HUES64 (cell line): Measurements from ENCODE around the gene CAMKMT.

Source experiments
- H3K27ac ChIP-seq: 2 replicates; pipeline ENCODE4 v1.7.0; 2013; ENCODE audit warnings: low read depth, low read length, inconsistent platforms
- H3K27me3 ChIP-seq: 2 replicates; pipeline ENCODE4 v1.6.1; 2013; ENCODE audit warnings: mild to moderate bottlenecking, low read length; ENCODE audit not compliant: insufficient read depth
- H3K36me3 ChIP-seq: 2 replicates; pipeline ENCODE4 v1.6.1; 2013; ENCODE audit warnings: mild to moderate bottlenecking, low read length; ENCODE audit not compliant: insufficient read depth
- H3K4me1 ChIP-seq: 2 replicates; pipeline ENCODE4 v1.6.1; 2013; ENCODE audit warnings: mild to moderate bottlenecking, low read length, moderate library complexity; ENCODE audit not compliant: insufficient read depth
- H3K4me3 ChIP-seq: 2 replicates; pipeline ENCODE4 v1.5.1; 2013; ENCODE audit warnings: mild to moderate bottlenecking, low read length, moderate library complexity
- H3K9ac ChIP-seq: 2 replicates; pipeline ENCODE4 v1.6.1; 2013; ENCODE audit warnings: mild to moderate bottlenecking, low read depth, low read length
- H3K9me3 ChIP-seq: 2 replicates; pipeline ENCODE4 v1.6.1; 2013; ENCODE audit warnings: low read depth, low read length; ENCODE audit not compliant: insufficient read depth
- WGBS: fragments of 150-250, 120-280 bp; methylation state at CpG from one replicate; pipeline ENCODE4 v1.1.7; 2013; ENCODE audit warnings: missing lambda C conversion rate; 5-methylcytosine and 5-hydroxymethylcytosine counted together

Gene CAMKMT

DNA sequence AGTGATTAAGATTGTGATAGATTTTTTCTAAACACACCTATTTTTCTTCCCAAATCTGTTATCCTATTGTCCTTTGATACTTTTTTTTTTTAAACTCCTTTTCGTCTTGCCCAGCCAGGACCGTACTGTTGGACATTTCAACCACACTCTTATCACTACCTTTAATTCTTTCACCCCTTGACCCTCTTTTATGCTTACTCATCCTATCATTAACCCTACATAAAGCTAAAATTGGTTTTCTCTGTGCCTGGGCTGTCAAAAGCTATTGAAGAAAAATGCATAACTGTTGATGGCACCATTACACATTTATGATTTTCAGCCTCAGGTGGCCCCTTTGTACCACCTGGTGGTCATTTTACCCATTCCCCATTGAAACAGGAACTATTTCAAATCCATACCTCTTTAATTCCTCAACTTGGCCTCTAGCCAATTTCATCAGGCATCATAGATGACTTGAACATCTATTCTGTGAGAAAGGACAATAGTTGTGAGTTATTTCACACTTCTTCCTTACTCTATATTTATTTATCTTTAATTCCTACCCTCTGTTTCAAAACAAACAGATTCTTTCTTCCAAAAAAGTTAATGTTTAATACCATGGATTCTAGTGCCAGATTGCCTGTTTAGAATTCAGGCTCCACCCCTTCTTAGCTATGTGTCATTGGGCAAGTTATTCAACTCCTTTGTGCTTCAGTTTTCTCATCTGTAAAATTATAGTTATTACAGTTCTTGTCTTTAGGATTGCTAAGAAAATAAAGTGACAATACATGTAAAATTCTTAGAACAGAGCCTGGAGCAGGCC is 258.6 kb downstream of the CAMKMT start:
- H3K27ac ChIP-seq: no peak overlapping the region
- H3K9me3 ChIP-seq: no peaks in the 10 kb centered on the region
- H3K4me3 ChIP-seq: no peak overlapping the region
- peaks cover 10% of the 10 kb centered on the region for H3K4me1 ChIP-seq
- H3K27me3 ChIP-seq: no peaks in the 10 kb centered on the region
- H3K36me3 ChIP-seq: no peaks in the 10 kb centered on the region
- WGBS: 97% methylated on average over 2 of the region's 2 CpGs
- no peak overlapping the region for H3K9ac ChIP-seq

GRCh38 chr2:44623622-44624351 is 262.0 kb downstream of the CAMKMT start:
- no peak overlapping the region for H3K4me3 ChIP-seq
- H3K9ac ChIP-seq: no peak overlapping the region
- H3K9me3 ChIP-seq: peaks cover 5% of the 10 kb centered on the region; the same call in 1 of the 2 replicates
- no peaks in the 10 kb centered on the region for H3K4me1 ChIP-seq
- no peaks in the 10 kb centered on the region for H3K27me3 ChIP-seq
- no peaks in the 10 kb centered on the region for H3K36me3 ChIP-seq
- H3K27ac ChIP-seq: no peak overlapping the region

GRCh38 chr2:44628297-44628696 is 266.6 kb downstream of the CAMKMT start:
- 100% methylated on average over 1 of the region's 1 CpG for WGBS
- Histone ChIP-seq H3K27ac (no peak overlapping the region), H3K9ac (no peak overlapping the region), H3K4me3 (no peak overlapping the region), H3K36me3 (no peaks in the 10 kb centered on the region), H3K27me3 (no peaks in the 10 kb centered on the region), H3K9me3 (peaks cover 20% of the 10 kb centered on the region; the same call in 1 of the 2 replicates), H3K4me1 (no peaks in the 10 kb centered on the region)

DNA sequence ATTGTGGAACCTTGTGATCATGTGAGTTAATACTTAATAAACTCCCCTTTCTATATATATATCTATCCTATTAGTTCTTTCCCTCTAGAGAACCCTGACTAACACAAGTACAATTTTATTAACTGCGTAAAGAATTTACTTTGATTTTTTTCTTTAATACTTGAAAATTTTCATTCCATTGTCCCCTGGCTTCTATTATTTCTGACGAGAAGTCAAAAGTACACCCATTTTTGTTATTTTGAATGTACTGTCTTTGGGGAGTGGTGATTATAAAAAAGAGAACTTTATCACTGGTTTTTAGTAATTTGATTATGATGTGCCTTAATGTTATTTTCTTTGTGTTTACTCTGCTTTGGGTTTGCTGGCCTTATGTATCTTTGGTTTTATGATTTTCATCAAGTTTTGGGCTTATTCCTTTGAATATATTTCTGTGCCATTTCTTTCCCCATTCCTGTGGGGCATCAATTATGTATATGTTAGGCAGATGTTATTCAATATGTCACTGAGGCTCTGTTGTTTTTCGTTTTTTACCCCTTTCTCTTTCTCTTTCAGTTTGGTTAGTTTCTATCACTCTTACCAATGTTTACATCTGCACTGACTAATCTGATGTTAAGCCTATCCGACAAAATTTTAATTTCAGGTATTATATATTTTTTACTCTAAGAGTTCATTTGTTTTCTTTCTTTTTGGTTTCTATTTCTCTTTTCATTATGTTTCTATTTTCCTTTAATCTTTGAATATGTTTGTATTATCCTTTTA is 271.4 kb downstream of the CAMKMT start:
- Histone ChIP-seq H3K36me3 (no peaks in the 10 kb centered on the region), H3K9me3 (peaks cover 16% of the 10 kb centered on the region; the same call in 1 of the 2 replicates), H3K27ac (no peak overlapping the region), H3K4me3 (no peak overlapping the region), H3K9ac (no peak overlapping the region), H3K27me3 (no peaks in the 10 kb centered on the region), H3K4me1 (peaks cover 3% of the 10 kb centered on the region)
- WGBS: 86% methylated on average over 3 of the region's 4 CpGs

- Histone ChIP-seq H3K9ac (no peak overlapping the region), H3K9me3 (peaks cover 16% of the 10 kb centered on the region; the same call in 1 of the 2 replicates), H3K36me3 (no peaks in the 10 kb centered on the region), H3K27me3 (no peaks in the 10 kb centered on the region), H3K4me3 (no peak overlapping the region), H3K4me1 (peaks cover 11% of the 10 kb centered on the region), H3K27ac (no peak overlapping the region)
- WGBS: no CpG with 5 or more reads among the region's 2 CpGs
Measured at GRCh38 chr2:44635725-44636124, 274.0 kb downstream of the CAMKMT start.

- H3K9ac ChIP-seq: no peak overlapping the region
- peaks cover 11% of the 10 kb centered on the region for H3K4me1 ChIP-seq
- H3K36me3 ChIP-seq: no peaks in the 10 kb centered on the region
- no peaks in the 10 kb centered on the region for H3K27me3 ChIP-seq
- H3K27ac ChIP-seq: no peak overlapping the region
- WGBS: 58% methylated on average over 4 of the region's 4 CpGs
- H3K4me3 ChIP-seq: no peak overlapping the region
- no peaks in the 10 kb centered on the region; the same call in 1 of the 2 replicates for H3K9me3 ChIP-seq
Measured at GRCh38 chr2:44638649-44639048, 276.9 kb downstream of the CAMKMT start.

DNA sequence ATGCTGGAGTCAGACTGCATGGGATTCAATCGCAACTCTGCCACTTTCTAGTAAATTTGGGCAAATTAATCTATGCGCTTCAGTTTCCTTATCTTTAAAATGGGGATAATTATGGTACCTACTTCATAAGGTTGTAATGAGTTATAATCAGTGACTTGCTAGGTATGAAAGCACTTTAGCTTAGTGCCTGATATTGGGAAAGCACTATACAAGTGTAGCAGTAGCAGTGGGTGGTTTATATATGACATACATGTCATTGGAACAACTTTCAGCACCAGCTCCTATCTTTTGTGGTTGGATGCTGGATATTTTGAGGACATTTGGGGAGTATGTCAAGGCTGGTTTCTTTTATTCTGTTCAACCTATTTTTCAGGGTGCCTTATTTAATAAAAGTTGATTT is 277.7 kb downstream of the CAMKMT start:
- Histone ChIP-seq H3K4me3 (no peak overlapping the region), H3K9ac (no peak overlapping the region), H3K9me3 (no peaks in the 10 kb centered on the region; the same call in 1 of the 2 replicates), H3K36me3 (no peaks in the 10 kb centered on the region), H3K27me3 (no peaks in the 10 kb centered on the region), H3K4me1 (peaks cover 11% of the 10 kb centered on the region), H3K27ac (no peak overlapping the region)
- WGBS: 93% methylated on average over 2 of the region's 2 CpGs

DNA sequence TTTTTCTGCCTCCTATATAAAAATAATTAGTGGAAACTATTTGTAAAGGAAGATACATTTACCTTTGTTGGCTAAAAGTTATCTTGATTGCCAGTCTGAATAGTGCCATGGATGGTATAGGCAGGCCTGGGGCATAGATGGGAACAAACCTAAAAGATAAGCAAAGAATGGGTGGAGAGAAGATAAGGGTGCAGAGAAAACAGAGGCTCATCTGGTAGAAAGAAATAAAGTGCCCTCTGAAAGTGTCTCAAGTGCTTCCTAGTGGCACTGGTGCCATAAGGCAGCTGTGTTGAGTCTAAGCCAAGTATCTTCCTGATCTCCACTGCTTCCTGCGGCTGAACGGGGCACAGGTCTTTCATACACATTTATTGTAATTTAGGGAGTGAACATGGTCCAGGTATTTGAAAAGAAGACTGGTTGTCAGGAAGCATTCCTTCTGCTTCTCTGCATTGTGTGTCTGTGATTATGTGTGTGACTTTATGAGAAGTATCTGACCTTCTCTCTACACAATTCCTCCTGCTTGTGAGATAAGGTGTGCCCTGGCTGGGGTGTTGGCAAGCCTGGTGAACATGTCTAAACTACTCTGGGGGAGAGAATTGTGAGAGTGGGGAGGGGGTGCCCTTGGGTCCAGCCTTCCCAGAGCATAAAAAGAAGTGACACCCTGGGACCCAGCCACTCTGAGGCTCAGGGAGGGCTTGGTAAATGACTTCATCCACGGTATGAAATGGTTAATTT is 280.5 kb downstream of the CAMKMT start:
- WGBS: 96% methylated on average over 3 of the region's 3 CpGs
- no peak overlapping the region for H3K4me3 ChIP-seq

GRCh38 chr2:44645937-44646336 is 284.2 kb downstream of the CAMKMT start:
- H3K9me3 ChIP-seq: no peaks in the 10 kb centered on the region
- H3K36me3 ChIP-seq: no peaks in the 10 kb centered on the region
- no peak overlapping the region for H3K9ac ChIP-seq
- no peak overlapping the region for H3K4me3 ChIP-seq
- H3K27ac ChIP-seq: no peak overlapping the region
- no peaks in the 10 kb centered on the region for H3K27me3 ChIP-seq
- WGBS: 98% methylated on average over 2 of the region's 2 CpGs
- peaks cover 11% of the 10 kb centered on the region for H3K4me1 ChIP-seq

More for the DNA sequence above, 280.5 kb downstream of the CAMKMT start:
- Histone ChIP-seq H3K9ac (no peak overlapping the region), H3K4me1 (peaks cover 14% of the 10 kb centered on the region), H3K9me3 (no peaks in the 10 kb centered on the region), H3K36me3 (no peaks in the 10 kb centered on the region), H3K27me3 (no peaks in the 10 kb centered on the region), H3K27ac (no peak overlapping the region)

DNA sequence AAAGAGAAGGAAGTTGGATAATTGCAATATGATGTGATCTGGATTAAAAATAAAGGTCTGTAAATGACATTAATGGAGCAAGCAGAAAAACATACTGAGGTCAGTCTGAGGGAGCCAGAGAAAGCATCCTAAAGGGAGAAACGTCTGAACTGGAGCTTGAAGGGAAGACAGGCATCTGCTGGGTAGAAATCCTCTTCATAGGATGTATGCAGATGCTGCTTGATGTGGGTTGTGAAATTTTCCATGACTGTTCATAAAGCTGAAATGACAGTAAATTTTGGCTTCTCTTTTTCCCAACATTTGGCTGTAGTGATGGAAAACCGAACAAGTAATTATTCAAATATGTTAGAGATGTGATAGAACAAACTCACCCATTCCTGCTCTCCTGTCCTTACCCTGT is 287.6 kb downstream of the CAMKMT start:
- Histone ChIP-seq H3K4me3 (no peak overlapping the region), H3K36me3 (no peaks in the 10 kb centered on the region), H3K27me3 (no peaks in the 10 kb centered on the region), H3K4me1 (peaks cover 29% of the 10 kb centered on the region), H3K9me3 (no peaks in the 10 kb centered on the region), H3K27ac (no peak overlapping the region), H3K9ac (no peak overlapping the region)
- 76% methylated on average over 1 of the region's 2 CpGs for WGBS
